ENCODE results near the gene SGMS1. TPM values are rescaled to one million over a fixed set of nuclear protein-coding genes. Genes with fewer than 3 reads are reported as not detected.

SGMS1 gene
- total RNA-seq, 1 donor = 68.0 TPM

GRCh38 chr10:50310560-50311174 is 313.1 kb downstream of the SGMS1 start:
- peaks cover 17% of the 10 kb centered on the region for H3K36me3 ChIP-seq (ENCODE audit: insufficient read depth, low read length)
- H3K27me3 ChIP-seq (ENCODE audit: insufficient read depth, low read length) = no peaks in the 10 kb centered on the region
- no peak overlapping the region for H2AFZ ChIP-seq (ENCODE audit: low read length)
- peak; percentile 17 for DNase-seq (ENCODE audit: insufficient read length, low spot score, missing footprints)
- H3K4me1 ChIP-seq (ENCODE audit: insufficient read depth, low read length) = peaks cover 4% of the 10 kb centered on the region
- H3K4me2 ChIP-seq (ENCODE audit: insufficient read depth, low read length) = no peak overlapping the region
- TF ChIP-seq, protein P1, sequence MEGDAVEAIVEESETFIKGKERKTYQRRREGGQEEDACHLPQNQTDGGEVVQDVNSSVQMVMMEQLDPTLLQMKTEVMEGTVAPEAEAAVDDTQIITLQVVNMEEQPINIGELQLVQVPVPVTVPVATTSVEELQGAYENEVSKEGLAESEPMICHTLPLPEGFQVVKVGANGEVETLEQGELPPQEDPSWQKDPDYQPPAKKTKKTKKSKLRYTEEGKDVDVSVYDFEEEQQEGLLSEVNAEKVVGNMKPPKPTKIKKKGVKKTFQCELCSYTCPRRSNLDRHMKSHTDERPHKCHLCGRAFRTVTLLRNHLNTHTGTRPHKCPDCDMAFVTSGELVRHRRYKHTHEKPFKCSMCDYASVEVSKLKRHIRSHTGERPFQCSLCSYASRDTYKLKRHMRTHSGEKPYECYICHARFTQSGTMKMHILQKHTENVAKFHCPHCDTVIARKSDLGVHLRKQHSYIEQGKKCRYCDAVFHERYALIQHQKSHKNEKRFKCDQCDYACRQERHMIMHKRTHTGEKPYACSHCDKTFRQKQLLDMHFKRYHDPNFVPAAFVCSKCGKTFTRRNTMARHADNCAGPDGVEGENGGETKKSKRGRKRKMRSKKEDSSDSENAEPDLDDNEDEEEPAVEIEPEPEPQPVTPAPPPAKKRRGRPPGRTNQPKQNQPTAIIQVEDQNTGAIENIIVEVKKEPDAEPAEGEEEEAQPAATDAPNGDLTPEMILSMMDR (IDR thresholded peaks at IDR 0.05; ENCODE audit: extremely low read depth, low read depth, low read length) = peak; percentile 23
- no peak overlapping the region for H3K4me3 ChIP-seq (ENCODE audit: insufficient read depth, low read length)
- H3K27ac ChIP-seq (ENCODE audit: low read depth, low read length) = no peak overlapping the region
- peaks cover 9% of the 10 kb centered on the region for H3K79me2 ChIP-seq (ENCODE audit: insufficient read depth, low read length)
- no peaks in the 10 kb centered on the region for H3K9me3 ChIP-seq (ENCODE audit: low read depth, low read length)
- no peaks in the 10 kb centered on the region for H4K20me1 ChIP-seq (ENCODE audit: insufficient read depth, low read length)

- H3K4me1 ChIP-seq (ENCODE audit: insufficient read depth, low read length) = peaks cover 4% of the 10 kb centered on the region
- H3K9me3 ChIP-seq (ENCODE audit: low read depth, low read length) = no peaks in the 10 kb centered on the region
- H3K4me3 ChIP-seq (ENCODE audit: insufficient read depth, low read length) = no peak overlapping the region
These were observed 314.4 kb downstream of the SGMS1 start for GRCh38 chr10:50309342-50309741.

DNA sequence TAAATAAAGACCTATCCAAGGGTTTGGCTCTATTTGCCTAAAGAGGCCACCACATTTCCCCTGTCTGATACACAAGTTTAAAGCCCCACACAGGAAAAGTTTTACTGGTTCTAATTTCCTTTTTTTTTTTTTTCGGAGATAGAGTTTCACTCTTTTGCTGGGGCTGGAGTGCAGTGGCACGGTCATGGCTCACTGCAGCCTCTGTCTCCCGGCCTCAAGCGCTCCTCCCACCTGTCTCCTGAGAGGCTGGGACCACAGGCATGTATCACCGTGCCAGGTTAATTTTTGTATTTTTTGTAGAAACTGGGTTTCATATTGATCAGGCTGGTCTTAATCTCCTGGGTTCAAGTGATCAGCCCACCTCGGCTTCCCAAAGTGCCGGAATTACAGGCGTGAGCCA is 319.1 kb downstream of the SGMS1 start:
- Histone ChIP-seq H4K20me1 (ENCODE audit: insufficient read depth, low read length) (no peaks in the 10 kb centered on the region), H3K9me3 (ENCODE audit: low read depth, low read length) (no peaks in the 10 kb centered on the region), H3K79me2 (ENCODE audit: insufficient read depth, low read length) (no peaks in the 10 kb centered on the region), H3K27ac (ENCODE audit: low read depth, low read length) (no peak overlapping the region), H2AFZ (ENCODE audit: low read length) (no peak overlapping the region), H3K4me2 (ENCODE audit: insufficient read depth, low read length) (no peak overlapping the region), H3K4me1 (ENCODE audit: insufficient read depth, low read length) (no peaks in the 10 kb centered on the region), H3K4me3 (ENCODE audit: insufficient read depth, low read length) (no peak overlapping the region), H3K27me3 (ENCODE audit: insufficient read depth, low read length) (no peaks in the 10 kb centered on the region), H3K36me3 (ENCODE audit: insufficient read depth, low read length) (peaks cover 12% of the 10 kb centered on the region)
- no peak for DNase-seq (ENCODE audit: insufficient read length, low spot score, missing footprints)
- TF ChIP-seq, protein P1 (IDR thresholded peaks at IDR 0.05; ENCODE audit: extremely low read depth, low read depth, low read length) = no peak

More at GRCh38 chr10:50309342-50309741, 314.4 kb downstream of the SGMS1 start:
- Histone ChIP-seq H3K79me2 (ENCODE audit: insufficient read depth, low read length) (peaks cover 3% of the 10 kb centered on the region), H3K27ac (ENCODE audit: low read depth, low read length) (no peak overlapping the region), H3K36me3 (ENCODE audit: insufficient read depth, low read length) (peaks cover 17% of the 10 kb centered on the region), H3K4me2 (ENCODE audit: insufficient read depth, low read length) (no peak overlapping the region), H3K27me3 (ENCODE audit: insufficient read depth, low read length) (no peaks in the 10 kb centered on the region), H4K20me1 (ENCODE audit: insufficient read depth, low read length) (no peaks in the 10 kb centered on the region), H2AFZ (ENCODE audit: low read length) (no peak overlapping the region)
- DNase-seq (ENCODE audit: insufficient read length, low spot score, missing footprints) = no peak
- TF ChIP-seq, protein P1 (IDR thresholded peaks at IDR 0.05; ENCODE audit: extremely low read depth, low read depth, low read length) = no peak

DNA sequence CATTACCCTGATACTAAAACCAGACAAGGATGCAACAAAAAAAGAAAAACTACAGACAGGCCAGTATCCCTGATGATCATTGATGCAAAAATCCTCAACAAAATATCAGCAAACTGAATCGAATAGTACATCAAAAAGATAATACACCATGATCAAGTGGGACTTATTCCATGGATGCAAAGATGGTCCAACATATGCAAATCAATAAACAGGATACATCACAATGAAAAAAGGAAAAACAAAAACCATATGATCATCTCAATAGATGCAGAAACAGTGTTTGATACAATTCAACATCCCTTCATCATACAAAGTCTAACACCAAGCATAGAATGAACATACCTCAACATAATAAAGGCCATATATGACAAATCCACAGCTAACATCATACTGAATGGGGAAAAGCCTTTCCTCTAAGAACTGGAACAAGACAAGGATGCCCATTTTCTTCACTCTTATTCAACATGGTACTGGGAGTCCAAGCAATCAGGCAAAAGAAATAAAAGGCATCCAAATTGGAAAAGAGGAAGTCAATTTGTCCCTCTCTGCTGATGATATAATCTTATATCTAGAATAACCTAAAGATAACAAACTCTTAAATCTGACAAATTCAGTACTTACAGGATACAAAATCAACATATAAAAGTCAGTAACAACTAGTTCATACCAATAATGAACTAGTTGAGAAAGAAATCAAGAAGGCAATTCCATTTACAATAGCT is 323.6 kb downstream of the SGMS1 start:
- Histone ChIP-seq H3K27me3 (ENCODE audit: insufficient read depth, low read length) (no peaks in the 10 kb centered on the region), H3K4me2 (ENCODE audit: insufficient read depth, low read length) (no peak overlapping the region), H3K27ac (ENCODE audit: low read depth, low read length) (no peak overlapping the region), H2AFZ (ENCODE audit: low read length) (no peak overlapping the region), H4K20me1 (ENCODE audit: insufficient read depth, low read length) (no peaks in the 10 kb centered on the region), H3K79me2 (ENCODE audit: insufficient read depth, low read length) (no peaks in the 10 kb centered on the region), H3K4me3 (ENCODE audit: insufficient read depth, low read length) (no peak overlapping the region), H3K36me3 (ENCODE audit: insufficient read depth, low read length) (no peaks in the 10 kb centered on the region), H3K9me3 (ENCODE audit: low read depth, low read length) (no peaks in the 10 kb centered on the region), H3K4me1 (ENCODE audit: insufficient read depth, low read length) (no peaks in the 10 kb centered on the region)
- no peak for DNase-seq (ENCODE audit: insufficient read length, low spot score, missing footprints)
- TF ChIP-seq, protein P1 (IDR thresholded peaks at IDR 0.05; ENCODE audit: extremely low read depth, low read depth, low read length) = no peak
